WTC11 (cell line): Measurements from ENCODE around the gene CAPN12. TPM values are rescaled to one million over a fixed set of nuclear protein-coding genes. Genes with fewer than 3 reads are reported as not detected.

Source experiments
- ATAC-seq: fragments of 200-7000 bp; cut with Tn5 transposase; 2 replicates; pipeline ENCODE4 v1.10.0; 2021; ENCODE audit warnings: mild to moderate bottlenecking, moderate library complexity
- CTCF ChIA-PET: fragments of 300-600 bp; sonication (Branson Sonifier 250); formaldehyde crosslinking; loops from one replicate; lab custom pipeline; 2021; ENCODE audit warnings: antibody characterized with exemption; lab: Charles Lee
- POLR2A ChIA-PET: fragments of 350-600 bp; sonication (Branson Sonifier 250); formaldehyde crosslinking; loops from one replicate; lab custom pipeline; 2021; ENCODE audit warnings: antibody characterized with exemption; lab: Charles Lee
- DNase-seq: peaks from one replicate; pipeline ENCODE4 v3.0.0; 2021; ENCODE audit warnings: low spot score
- H3K27ac Mint-ChIP-seq: 2 replicates; pipeline ENCODE4 v1.8.0; 2021; ENCODE audit warnings: mixed read lengths
- H3K27me3 Mint-ChIP-seq: 2 replicates; pipeline ENCODE4 v1.8.0; 2021; ENCODE audit warnings: low read depth, mild to moderate bottlenecking, moderate library complexity, mixed read lengths
- H3K36me3 Mint-ChIP-seq: 2 replicates; pipeline ENCODE4 v1.8.0; 2021; ENCODE audit warnings: mixed read lengths
- H3K4me1 Mint-ChIP-seq: 2 replicates; pipeline ENCODE4 v1.8.0; 2022; ENCODE audit warnings: mixed read lengths
- H3K4me3 Mint-ChIP-seq: 2 replicates; pipeline ENCODE4 v1.8.0; 2021; ENCODE audit warnings: mild to moderate bottlenecking, moderate library complexity, mixed read lengths
- H3K9me3 Mint-ChIP-seq: 2 replicates; pipeline ENCODE4 v1.8.0; 2021; ENCODE audit warnings: mixed read lengths
- ARID4B ChIP-seq: sonication (generic); formaldehyde crosslinking; IDR thresholded peaks from 2 replicates; pipeline ENCODE4 v1.8.0; 2023; ENCODE audit warnings: missing genetic modification reagents, mild to moderate bottlenecking, borderline replicate concordance
- ATF2 ChIP-seq: sonication (generic); formaldehyde crosslinking; IDR thresholded peaks from 2 replicates; pipeline ENCODE4 v1.8.1; 2022; ENCODE audit warnings: low read depth, missing genetic modification reagents, borderline replicate concordance
- ATF6 ChIP-seq: sonication (generic); formaldehyde crosslinking; IDR thresholded peaks from 2 replicates; pipeline ENCODE4 v1.8.1; 2023; ENCODE audit warnings: mild to moderate bottlenecking, missing genetic modification reagents
- CREB1 ChIP-seq: sonication (generic); formaldehyde crosslinking; IDR thresholded peaks from 2 replicates; pipeline ENCODE4 v1.8.0; 2023; ENCODE audit warnings: mild to moderate bottlenecking, missing genetic modification reagents
- FOXP4 ChIP-seq: sonication (generic); formaldehyde crosslinking; IDR thresholded peaks from 2 replicates; pipeline ENCODE4 v1.8.0; 2022; ENCODE audit warnings: mild to moderate bottlenecking, missing genetic modification reagents
- GABPB1 ChIP-seq: sonication (generic); formaldehyde crosslinking; IDR thresholded peaks from 2 replicates; pipeline ENCODE4 v1.8.1; 2023; ENCODE audit warnings: mild to moderate bottlenecking, missing genetic modification reagents
- HMGA2 ChIP-seq: fragments of 250-450 bp; sonication (Bioruptor Pico); IDR thresholded peaks from 2 replicates; pipeline ENCODE4 v1.4.0; 2021; ENCODE audit warnings: mild to moderate bottlenecking, moderate library complexity
- MLX ChIP-seq: sonication (generic); formaldehyde crosslinking; IDR thresholded peaks from 2 replicates; pipeline ENCODE4 v1.8.1; 2023; ENCODE audit warnings: mild to moderate bottlenecking, missing genetic modification reagents, moderate library complexity
- MXD4 ChIP-seq: fragments of 250-450 bp; sonication (Bioruptor Pico); IDR thresholded peaks from 2 replicates; pipeline ENCODE4 v1.8.0; 2021; ENCODE audit warnings: mild to moderate bottlenecking, moderate library complexity, borderline replicate concordance
- NR2C2 ChIP-seq: sonication (generic); formaldehyde crosslinking; IDR thresholded peaks from 2 replicates; pipeline ENCODE4 v1.8.0; 2022; ENCODE audit warnings: mild to moderate bottlenecking, missing genetic modification reagents
- PREB ChIP-seq: sonication (generic); formaldehyde crosslinking; IDR thresholded peaks from 2 replicates; pipeline ENCODE4 v1.8.1; 2022; ENCODE audit warnings: mild to moderate bottlenecking, missing genetic modification reagents, moderate library complexity, borderline replicate concordance
- TP53 ChIP-seq: sonication (generic); formaldehyde crosslinking; IDR thresholded peaks from 2 replicates; pipeline ENCODE4 v1.8.1; 2023; ENCODE audit warnings: mild to moderate bottlenecking, missing genetic modification reagents
- ZNF425 ChIP-seq: fragments of 250-450 bp; sonication (Bioruptor Pico); conservative IDR thresholded peaks from 2 replicates; pipeline ENCODE4 v1.9.0; 2021; ENCODE audit warnings: mild to moderate bottlenecking
- ZSCAN18 ChIP-seq: fragments of 250-450 bp; sonication (Bioruptor Pico); IDR thresholded peaks from 2 replicates; pipeline ENCODE4 v2.1.2; 2022; ENCODE audit warnings: mild to moderate bottlenecking, moderate library complexity
- total RNA-seq: library from RNA; stranded (reverse); gene quantifications from 3 replicates; pipeline ENCODE4 v1.2.3, GENCODE V29; 2021

CAPN12 gene
- total RNA-seq, 1 experiment from 2014 or later, result 9.6 TPM

- ATAC-seq, result no peak
- Mint-ChIP-seq H3K27me3 (no peaks in the 10 kb centered on the region), H3K36me3 (peaks cover 19% of the 10 kb centered on the region), H3K9me3 (no peaks in the 10 kb centered on the region), H3K4me1 (peaks cover 66% of the 10 kb centered on the region), H3K27ac (peak overlapping the region; percentile 91), H3K4me3 (no peak overlapping the region)
- POLR2A ChIA-PET, result interaction anchor here (1.1 kb wide), 1 partner anchor 10 kb away, joined by 6 read pairs; no protein-coding TSS in a partner anchor
- DNase-seq, result no peak
- CTCF ChIA-PET, result interaction anchor here (1.0 to 1.8 kb wide), 2 partner anchors 59 to 61 kb away, joined by 3 to 4 read pairs; no protein-coding TSS in a partner anchor
- TF ChIP-seq MXD4 (CRISPR knock-in tag) (no peak), ARID4B (CRISPR knock-in tag) (no peak), NR2C2 (no peak), CREB1 (CRISPR knock-in tag) (no peak), TP53 (no peak), ATF2 (CRISPR knock-in tag) (no peak), GABPB1 (CRISPR knock-in tag) (no peak), ZSCAN18 (CRISPR knock-in tag) (no peak), FOXP4 (CRISPR knock-in tag) (no peak)
Measured at GRCh38 chr19:38695832-38696728, 48.2 kb downstream of the CAPN12 start.

GRCh38 chr19:38695317-38695683 lies 49.0 kb downstream of the CAPN12 start:
- H3K36me3 Mint-ChIP-seq, result peaks cover 11% of the 10 kb centered on the region
- ATAC-seq, result no peak
- peaks cover 73% of the 10 kb centered on the region for H3K4me1 Mint-ChIP-seq
- ChIA-PET CTCF (interaction anchor here (1.8 kb wide), 1 partner anchor 60 kb away, joined by 4 read pairs; no protein-coding TSS in a partner anchor), POLR2A (no interaction called here)
- no peaks in the 10 kb centered on the region for H3K27me3 Mint-ChIP-seq
- DNase-seq, result no peak
- no peaks in the 10 kb centered on the region for H3K9me3 Mint-ChIP-seq
- H3K27ac Mint-ChIP-seq, result peak overlapping the region; percentile 91
- no peak overlapping the region for H3K4me3 Mint-ChIP-seq
- no peak for TF ChIP-seq PREB (CRISPR knock-in tag)
- no peak for TF ChIP-seq ATF2 (CRISPR knock-in tag)
- TF ChIP-seq HMGA2, result no peak
- TF ChIP-seq ZNF425 (CRISPR knock-in tag), result no peak
- no peak for TF ChIP-seq ATF6 (CRISPR knock-in tag)
- no peak for TF ChIP-seq MLX (CRISPR knock-in tag)
